Lung (tissue), 12 donors: ENCODE measurements around the gene MET. TPM values are rescaled to one million over a fixed set of nuclear protein-coding genes. Genes with fewer than 3 reads are reported as not detected.
A peak's percentile ranks its signal among the peaks of the same experiment; 100 is the strongest.

Experiments used
- ATAC-seq: fragments of 200-7000 bp; cut with Tn5 transposase; one replicate; pipeline ENCODE4 v1.9.1; 2020; ENCODE audit warnings: moderate number of reproducible peaks; ENCODE audit not compliant: insufficient read depth, low FRiP score
- DNase-seq, 3 donors: peaks; one replicate each; pipeline ENCODE4 v3.0.0-alpha.2; 2013 to 2017
- H3K27ac ChIP-seq, 2 donors: one replicate each; pipeline ENCODE4 v1.5.1; 2013; ENCODE audit warnings: mild to moderate bottlenecking in 2 of 2, moderate library complexity in 2 of 2, control low read depth in 1 of 2, inconsistent platforms in 1 of 2, low read depth in 1 of 2, low read length in 1 of 2
- H3K27me3 ChIP-seq, 3 donors: one replicate each; pipeline ENCODE4 v1.5.1; 2013; ENCODE audit warnings: low read length in 2 of 3; ENCODE audit not compliant: control insufficient read depth in 3 of 3, insufficient read depth in 3 of 3
- H3K36me3 ChIP-seq, 4 donors: one replicate each; pipeline ENCODE4 v1.5.1; 2013; ENCODE audit warnings: low read length in 4 of 4, mild to moderate bottlenecking in 1 of 4, moderate library complexity in 1 of 4; ENCODE audit not compliant: control insufficient read depth in 4 of 4, insufficient read depth in 4 of 4
- H3K4me1 ChIP-seq, 5 donors: one replicate each; pipeline ENCODE4 v1.5.1; 2013; ENCODE audit warnings: low read length in 5 of 5, mild to moderate bottlenecking in 2 of 5, moderate library complexity in 1 of 5; ENCODE audit not compliant: control insufficient read depth in 5 of 5, insufficient read depth in 5 of 5
- H3K4me3 ChIP-seq: one replicate; pipeline ENCODE4 v1.5.1; 2013; ENCODE audit warnings: mild to moderate bottlenecking, control low read depth, moderate library complexity
- H3K9ac ChIP-seq, 2 donors: one replicate each; pipeline ENCODE4 v1.5.1; 2013; ENCODE audit warnings: low read length in 2 of 2, control low read depth in 1 of 2; ENCODE audit not compliant: insufficient read depth in 1 of 2
- H3K9me3 ChIP-seq, 4 donors: one replicate each; pipeline ENCODE4 v1.5.1; 2013; ENCODE audit warnings: low read length in 3 of 4, mild to moderate bottlenecking in 1 of 4, moderate library complexity in 1 of 4; ENCODE audit not compliant: control insufficient read depth in 4 of 4, insufficient read depth in 3 of 4
- WGBS, 2 donors: extraction: QIAGEN DNeasy Blood & Tissue Kit; methylation state at CpG; one replicate each; pipeline ENCODE4 v1.1.7; 2013; 5-methylcytosine and 5-hydroxymethylcytosine counted together
- polyA plus RNA-seq, 2 donors: library from polyadenylated mRNA; stranded (reverse); fragments of 200-250 nt; gene quantifications; one replicate each; pipeline ENCODE4 v1.2.1, GENCODE V29; 2013
- total RNA-seq, 2 donors: library from RNA; depleted of rRNA in 1 of 2; stranded (reverse); fragments of >200 nt in 1 of 2; gene quantifications; one replicate each; pipeline ENCODE4 v1.2.1, GENCODE V29; 2014 to 2021
- TF ChIP-seq, protein P1 (sequence below): IDR thresholded peaks from 2 replicates; pipeline ENCODE4 v1.5.1; 2012; ENCODE audit warnings: mild to moderate bottlenecking; ENCODE audit errors: control extremely low read depth, extremely low read depth
- donor health status: control.
- donor health status: control.
- donor health status: Bipolar disorder and iron deficiency.
- donor health status: healthy.
- donor health status: DM: yes; HTN: yes; CAD: no.

The MET gene
- total and polyA plus RNA-seq, 4 donors = 16.3 to 106 (median 41.5) TPM

- no peak overlapping the region for H3K9ac ChIP-seq
- TF ChIP-seq, protein P1, sequence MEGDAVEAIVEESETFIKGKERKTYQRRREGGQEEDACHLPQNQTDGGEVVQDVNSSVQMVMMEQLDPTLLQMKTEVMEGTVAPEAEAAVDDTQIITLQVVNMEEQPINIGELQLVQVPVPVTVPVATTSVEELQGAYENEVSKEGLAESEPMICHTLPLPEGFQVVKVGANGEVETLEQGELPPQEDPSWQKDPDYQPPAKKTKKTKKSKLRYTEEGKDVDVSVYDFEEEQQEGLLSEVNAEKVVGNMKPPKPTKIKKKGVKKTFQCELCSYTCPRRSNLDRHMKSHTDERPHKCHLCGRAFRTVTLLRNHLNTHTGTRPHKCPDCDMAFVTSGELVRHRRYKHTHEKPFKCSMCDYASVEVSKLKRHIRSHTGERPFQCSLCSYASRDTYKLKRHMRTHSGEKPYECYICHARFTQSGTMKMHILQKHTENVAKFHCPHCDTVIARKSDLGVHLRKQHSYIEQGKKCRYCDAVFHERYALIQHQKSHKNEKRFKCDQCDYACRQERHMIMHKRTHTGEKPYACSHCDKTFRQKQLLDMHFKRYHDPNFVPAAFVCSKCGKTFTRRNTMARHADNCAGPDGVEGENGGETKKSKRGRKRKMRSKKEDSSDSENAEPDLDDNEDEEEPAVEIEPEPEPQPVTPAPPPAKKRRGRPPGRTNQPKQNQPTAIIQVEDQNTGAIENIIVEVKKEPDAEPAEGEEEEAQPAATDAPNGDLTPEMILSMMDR = no peak
- no peak overlapping the region for H3K27ac ChIP-seq
- 87 to 96% methylated on average over 3 of the region's 3 CpGs for WGBS, 2 donors
- no peaks in the 10 kb centered on the region for H3K9me3 ChIP-seq
- peaks cover 0 to 16% (median 9%) of the 10 kb centered on the region in 5 donors for H3K4me1 ChIP-seq
- H3K36me3 ChIP-seq = no peaks in the 10 kb centered on the region
- ATAC-seq = no peak
- no peaks in the 10 kb centered on the region for H3K27me3 ChIP-seq
- no peak for DNase-seq
- H3K4me3 ChIP-seq = no peak overlapping the region
Measured at GRCh38 chr7:116726149-116726548, 54.2 kb downstream of the MET start.

- peak; percentile 37 for ATAC-seq
- Histone ChIP-seq H3K9me3 (no peaks in the 10 kb centered on the region), H3K9ac (no peak overlapping the region), H3K27ac (peak overlapping the region in 1 of 2 donors; percentile 9), H3K4me3 (no peak overlapping the region), H3K27me3 (no peaks in the 10 kb centered on the region), H3K36me3 (no peaks in the 10 kb centered on the region), H3K4me1 (peaks cover 0 to 16% (median 9%) of the 10 kb centered on the region in 5 donors)
- 31 to 51% methylated on average over 4 of the region's 4 CpGs for WGBS, 2 donors
- TF ChIP-seq, protein P1 = no peak
- peak in 1 of 3 donors; percentile 54 for DNase-seq
Measured at GRCh38 chr7:116726713-116727431, 54.9 kb downstream of the MET start.

DNA sequence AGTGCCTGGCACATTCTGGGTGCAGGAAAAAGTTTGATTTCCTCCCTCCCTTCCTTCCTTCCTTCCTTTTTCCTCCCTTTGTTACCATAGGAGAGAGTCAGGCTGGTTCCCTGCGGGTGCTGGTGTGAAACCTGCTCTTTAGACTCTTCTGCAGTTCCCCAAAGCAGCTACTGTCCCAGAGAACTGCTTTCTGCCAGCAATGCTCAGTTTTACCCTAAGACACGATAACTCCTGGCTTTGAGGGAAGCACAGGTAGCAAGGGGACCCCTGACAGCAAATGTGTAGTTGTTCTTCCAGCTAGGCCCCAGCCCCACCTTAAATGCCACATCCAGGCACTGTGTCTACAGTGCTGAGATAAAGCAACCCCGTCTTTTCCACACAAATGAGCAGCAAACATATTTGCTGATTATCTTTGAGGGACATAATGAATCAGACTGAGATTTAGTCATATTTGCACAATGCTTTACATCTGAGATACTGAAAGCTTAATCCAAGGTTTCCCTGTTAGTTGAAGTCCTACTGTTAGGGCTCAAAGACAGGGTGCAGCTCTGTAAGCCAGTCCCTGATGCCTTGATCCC is 55.5 kb downstream of the MET start:
- Histone ChIP-seq H3K36me3 (no peaks in the 10 kb centered on the region), H3K4me1 (peaks cover 0 to 16% (median 9%) of the 10 kb centered on the region in 5 donors), H3K4me3 (no peak overlapping the region), H3K27me3 (no peaks in the 10 kb centered on the region), H3K9ac (no peak overlapping the region), H3K27ac (peak overlapping the region in 1 of 2 donors; percentile 9), H3K9me3 (no peaks in the 10 kb centered on the region)
- peak; percentile 22 for ATAC-seq
- 46 to 81% methylated on average over 3 of the region's 3 CpGs for WGBS, 2 donors
- TF ChIP-seq, protein P1 = no peak
- DNase-seq = no peak
